ENCODE results near the gene CAPRIN1. TPM values are rescaled to one million over a fixed set of nuclear protein-coding genes. Genes with fewer than 3 reads are reported as not detected.

The CAPRIN1 gene
- total and polyA plus RNA-seq, 2 donors (not counting 3 experiments of a cell fraction or from before 2014, with no cell fraction given) = 138 to 279 TPM

DNA sequence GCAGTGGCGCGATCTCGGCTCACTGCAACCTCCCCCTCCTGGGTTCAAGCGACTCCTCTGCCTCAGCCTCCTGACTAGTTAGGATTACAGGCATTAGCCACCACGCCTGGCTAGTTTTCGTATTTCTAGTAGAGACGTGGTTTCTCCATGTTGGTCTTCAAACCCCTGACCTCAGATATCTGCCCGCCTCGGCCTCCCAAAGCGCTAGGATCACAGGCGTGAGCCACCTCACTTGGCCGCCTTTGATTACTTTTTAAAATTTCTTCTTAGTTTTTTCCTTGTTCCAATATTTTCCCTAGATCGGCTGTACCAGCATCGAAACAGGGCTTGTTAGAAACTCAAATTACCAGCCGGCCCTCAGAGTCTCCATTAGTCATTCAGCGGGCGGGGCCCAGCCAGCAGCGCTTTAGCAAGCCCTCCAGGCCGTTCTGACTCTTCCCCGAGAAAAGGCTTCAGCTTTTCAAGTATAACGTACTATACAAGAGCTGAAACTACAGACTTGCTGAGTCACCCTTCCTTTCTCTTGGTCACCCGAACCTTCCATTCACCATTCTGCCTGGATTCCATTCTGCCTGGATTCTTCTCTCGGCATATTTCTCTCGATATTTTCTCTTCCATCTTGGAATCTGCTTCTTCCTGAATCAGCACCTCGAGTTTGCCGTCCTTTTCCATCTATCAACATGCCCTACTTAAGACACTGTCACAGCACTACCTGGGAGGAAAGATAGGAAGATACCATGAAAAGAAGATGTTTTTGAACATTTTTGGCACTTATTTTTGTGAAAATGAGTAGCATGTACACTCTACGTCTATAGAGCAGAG is 6.7 kb upstream of the CAPRIN1 start:
- H3K9ac ChIP-seq (replicated peaks; ENCODE audit: extremely low read depth, insufficient read depth, low read length) = peak overlapping the region; percentile 57
- H3K9me3 ChIP-seq (replicated peaks; ENCODE audit: control insufficient read depth, insufficient read depth, low read length) = no peaks in the 10 kb centered on the region
- H3K79me2 ChIP-seq (ENCODE audit: control insufficient read depth, insufficient read depth, low read length) = no peaks in the 10 kb centered on the region
- dilution Hi-C loops (cut with MboI; ENCODE audit: extremely low pct_ligation_motif_present, low sequenced_read_pairs) (no loop called here), intact Hi-C loops (cut with micrococcal nuclease) (no loop called here)
- peak overlapping the region; percentile 86 for H2AFZ ChIP-seq (ENCODE audit: low read depth, low read length)
- FAIRE-seq (peak; percentile 86), DNase-seq (ENCODE audit: low read depth, low spot score) (peak; percentile 48)
- H3K27me3 ChIP-seq (ENCODE audit: control insufficient read depth in 2 of 2, insufficient read depth in 2 of 2, low read length in 2 of 2) = no peaks in the 10 kb centered on the region
- H3K4me3 ChIP-seq (replicated peaks in 1 of 3; ENCODE audit: insufficient read depth in 1 of 3, low read depth in 1 of 3, low read length in 3 of 3) = no peak overlapping the region
- TF ChIP-seq MYC (IDR thresholded peaks at IDR 0.05; ENCODE audit: low read depth, low read length) = no peak
- TF ChIP-seq GATA2 (IDR thresholded peaks at IDR 0.05; ENCODE audit: insufficient read depth, insufficient read length, low read depth, low read length) = no peak
- TF ChIP-seq FOS (IDR thresholded peaks at IDR 0.05; ENCODE audit: borderline replicate concordance, insufficient read depth, low read length) = peak; percentile 41
- TF ChIP-seq, protein P1, sequence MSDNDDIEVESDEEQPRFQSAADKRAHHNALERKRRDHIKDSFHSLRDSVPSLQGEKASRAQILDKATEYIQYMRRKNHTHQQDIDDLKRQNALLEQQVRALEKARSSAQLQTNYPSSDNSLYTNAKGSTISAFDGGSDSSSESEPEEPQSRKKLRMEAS (IDR thresholded peaks at IDR 0.05; ENCODE audit: insufficient read depth, insufficient read length) = no peak
- TF ChIP-seq EZH2 (IDR thresholded peaks at IDR 0.05; ENCODE audit: borderline replicate concordance, low read depth, low read length, severe bottlenecking) = no peak
- H4K20me1 ChIP-seq (replicated peaks; ENCODE audit: control insufficient read depth, extremely low read depth, insufficient read depth, low read length) = no peaks in the 10 kb centered on the region
- H3K27ac ChIP-seq (ENCODE audit: insufficient read depth, low read depth, low read length) = peak overlapping the region; percentile 46
- H3K4me1 ChIP-seq (ENCODE audit: control insufficient read depth, extremely low read depth, insufficient read depth, low read length) = peaks cover 6% of the 10 kb centered on the region
- no peaks in the 10 kb centered on the region for H3K9me1 ChIP-seq (replicated peaks; ENCODE audit: control insufficient read depth, extremely low read depth, insufficient read depth, low read length)
- H3K36me3 ChIP-seq (ENCODE audit: control insufficient read depth in 2 of 2, extremely low read depth in 1 of 2, insufficient read depth in 2 of 2, low read length in 2 of 2) = no peaks in the 10 kb centered on the region
- POLR2A ChIA-PET = no interaction called here
- peak overlapping the region; percentile 57 for H3K4me2 ChIP-seq (ENCODE audit: insufficient read depth, low read length)
- CTCF ChIA-PET = interaction anchor here (1.0 kb wide), 1 partner anchor 48 kb away, joined by 4 read pairs; no protein-coding TSS in a partner anchor
- no TSS peak for BruUV-seq (replicated peaks)

GRCh38 chr11:34049028-34049427 is 2.5 kb upstream of the CAPRIN1 start:
- Histone ChIP-seq H4K20me1 (replicated peaks; ENCODE audit: control insufficient read depth, extremely low read depth, insufficient read depth, low read length) (no peaks in the 10 kb centered on the region), H3K9ac (replicated peaks; ENCODE audit: extremely low read depth, insufficient read depth, low read length) (no peak overlapping the region), H3K27me3 (ENCODE audit: control insufficient read depth in 2 of 2, insufficient read depth in 2 of 2, low read length in 2 of 2) (no peaks in the 10 kb centered on the region), H3K9me1 (replicated peaks; ENCODE audit: control insufficient read depth, extremely low read depth, insufficient read depth, low read length) (no peaks in the 10 kb centered on the region), H3K9me3 (replicated peaks; ENCODE audit: control insufficient read depth, insufficient read depth, low read length) (no peaks in the 10 kb centered on the region), H3K4me3 (replicated peaks in 1 of 3; ENCODE audit: insufficient read depth in 1 of 3, low read depth in 1 of 3, low read length in 3 of 3) (no peak overlapping the region), H3K36me3 (ENCODE audit: control insufficient read depth in 2 of 2, extremely low read depth in 1 of 2, insufficient read depth in 2 of 2, low read length in 2 of 2) (no peaks in the 10 kb centered on the region), H2AFZ (ENCODE audit: low read depth, low read length) (no peak overlapping the region), H3K27ac (ENCODE audit: insufficient read depth, low read depth, low read length) (no peak overlapping the region), H3K4me1 (ENCODE audit: control insufficient read depth, extremely low read depth, insufficient read depth, low read length) (peaks cover 17% of the 10 kb centered on the region), H3K79me2 (ENCODE audit: control insufficient read depth, insufficient read depth, low read length) (peaks cover 19% of the 10 kb centered on the region), H3K4me2 (ENCODE audit: insufficient read depth, low read length) (no peak overlapping the region)
- ChIA-PET POLR2A (no interaction called here), CTCF (interaction anchor here (0.7 to 1.3 kb wide), 3 partner anchors 61 to 241 kb away, joined by 3 to 4 read pairs (median 3); no protein-coding TSS in a partner anchor)
- DNase-seq (ENCODE audit: low read depth, low spot score) (no peak), FAIRE-seq (no peak)
- no TSS peak for BruUV-seq (replicated peaks)
- dilution Hi-C loops (cut with MboI; ENCODE audit: extremely low pct_ligation_motif_present, low sequenced_read_pairs) (no loop called here), intact Hi-C loops (cut with micrococcal nuclease) (no loop called here)
- TF ChIP-seq, protein P2, sequence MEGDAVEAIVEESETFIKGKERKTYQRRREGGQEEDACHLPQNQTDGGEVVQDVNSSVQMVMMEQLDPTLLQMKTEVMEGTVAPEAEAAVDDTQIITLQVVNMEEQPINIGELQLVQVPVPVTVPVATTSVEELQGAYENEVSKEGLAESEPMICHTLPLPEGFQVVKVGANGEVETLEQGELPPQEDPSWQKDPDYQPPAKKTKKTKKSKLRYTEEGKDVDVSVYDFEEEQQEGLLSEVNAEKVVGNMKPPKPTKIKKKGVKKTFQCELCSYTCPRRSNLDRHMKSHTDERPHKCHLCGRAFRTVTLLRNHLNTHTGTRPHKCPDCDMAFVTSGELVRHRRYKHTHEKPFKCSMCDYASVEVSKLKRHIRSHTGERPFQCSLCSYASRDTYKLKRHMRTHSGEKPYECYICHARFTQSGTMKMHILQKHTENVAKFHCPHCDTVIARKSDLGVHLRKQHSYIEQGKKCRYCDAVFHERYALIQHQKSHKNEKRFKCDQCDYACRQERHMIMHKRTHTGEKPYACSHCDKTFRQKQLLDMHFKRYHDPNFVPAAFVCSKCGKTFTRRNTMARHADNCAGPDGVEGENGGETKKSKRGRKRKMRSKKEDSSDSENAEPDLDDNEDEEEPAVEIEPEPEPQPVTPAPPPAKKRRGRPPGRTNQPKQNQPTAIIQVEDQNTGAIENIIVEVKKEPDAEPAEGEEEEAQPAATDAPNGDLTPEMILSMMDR (IDR thresholded peaks at IDR 0.05; ENCODE audit: extremely low read depth in 1 of 2, insufficient read depth in 1 of 2, low read depth in 1 of 2, low read length in 2 of 2) = no peak
- no peak for TF ChIP-seq JUN (IDR thresholded peaks at IDR 0.05; ENCODE audit: borderline replicate concordance, insufficient read depth, insufficient read length, low read depth)
- no peak for TF ChIP-seq MYC (IDR thresholded peaks at IDR 0.05; ENCODE audit: low read depth, low read length)
- TF ChIP-seq, protein P1 (IDR thresholded peaks at IDR 0.05; ENCODE audit: insufficient read depth, insufficient read length) = no peak
- TF ChIP-seq EZH2 (IDR thresholded peaks at IDR 0.05; ENCODE audit: borderline replicate concordance, low read depth, low read length, severe bottlenecking) = no peak
- TF ChIP-seq GATA2 (IDR thresholded peaks at IDR 0.05; ENCODE audit: insufficient read depth, insufficient read length, low read depth, low read length) = no peak
- no peak for TF ChIP-seq POLR2A (IDR thresholded peaks at IDR 0.05; ENCODE audit: low read depth, low read length)
- no peak for TF ChIP-seq FOS (IDR thresholded peaks at IDR 0.05; ENCODE audit: borderline replicate concordance, insufficient read depth, low read length)
- no peak for TF ChIP-seq POLR2AphosphoS5 (IDR thresholded peaks at IDR 0.05; ENCODE audit: insufficient read depth, low read depth, low read length)
